ENCODE data around the gene MAPK6.

Gene MAPK6

DNA sequence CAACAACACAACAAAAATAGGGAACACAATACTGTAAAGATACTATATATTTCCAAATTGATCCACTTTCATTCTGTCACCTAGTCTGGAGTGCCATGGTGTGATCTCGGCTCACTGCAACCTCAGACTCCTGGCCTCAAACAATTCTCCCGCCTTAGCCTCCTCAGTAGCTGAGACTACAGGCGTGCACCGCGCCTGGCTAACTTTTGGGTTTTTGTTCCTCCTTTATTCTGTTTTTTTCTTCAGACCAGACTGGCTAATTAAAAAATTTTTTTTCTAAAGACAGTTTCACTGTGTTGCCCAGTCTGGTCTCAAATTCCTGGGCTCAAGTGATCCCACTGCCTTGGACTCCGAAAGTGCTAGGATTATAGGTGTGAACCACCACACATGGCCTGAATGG lies 88.2 kb downstream of the MAPK6 start:
- DNase-seq, result no peak

DNA sequence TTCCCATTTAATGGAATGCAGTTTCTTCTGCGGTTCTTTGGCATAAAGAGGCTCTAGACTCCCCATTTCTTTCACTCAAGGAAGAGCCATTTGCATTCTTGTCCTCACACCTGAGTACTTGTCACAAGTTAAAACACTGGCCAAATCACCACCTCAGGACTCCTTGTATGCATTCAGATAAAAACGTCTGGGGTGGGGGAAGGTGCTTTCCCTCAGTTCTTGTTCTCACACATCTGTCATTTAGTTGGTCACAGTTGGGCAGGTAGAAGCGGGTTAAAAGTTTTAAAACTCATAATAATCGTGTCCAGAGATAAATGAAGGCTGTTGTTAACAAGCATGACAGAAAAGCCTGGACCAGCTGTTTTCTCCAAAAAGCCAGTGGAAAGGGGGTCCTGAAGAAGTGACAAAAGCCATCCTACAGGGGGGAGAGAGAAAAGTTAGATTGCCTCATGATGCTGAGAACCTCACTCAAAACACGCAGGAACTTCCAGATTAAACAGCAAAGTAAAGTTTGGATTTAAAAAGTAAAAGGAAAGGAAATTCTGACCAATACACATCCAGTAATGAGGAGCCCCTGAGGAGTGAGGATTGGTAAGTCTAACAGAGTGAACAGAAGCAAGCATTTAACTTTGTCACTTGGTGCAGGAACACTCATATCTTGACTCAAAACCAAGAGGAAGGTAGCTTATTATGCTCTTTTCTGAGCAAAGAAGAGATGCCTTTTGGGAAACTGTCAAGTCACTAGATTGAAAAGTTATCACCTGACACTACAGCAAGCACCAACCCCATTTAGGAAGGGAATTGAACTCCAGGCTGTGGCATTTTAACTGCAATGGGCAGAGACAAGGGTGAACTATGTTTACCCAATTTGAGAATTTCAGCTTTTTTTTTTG lies 90.8 kb downstream of the MAPK6 start:
- DNase-seq, result no peak

DNA sequence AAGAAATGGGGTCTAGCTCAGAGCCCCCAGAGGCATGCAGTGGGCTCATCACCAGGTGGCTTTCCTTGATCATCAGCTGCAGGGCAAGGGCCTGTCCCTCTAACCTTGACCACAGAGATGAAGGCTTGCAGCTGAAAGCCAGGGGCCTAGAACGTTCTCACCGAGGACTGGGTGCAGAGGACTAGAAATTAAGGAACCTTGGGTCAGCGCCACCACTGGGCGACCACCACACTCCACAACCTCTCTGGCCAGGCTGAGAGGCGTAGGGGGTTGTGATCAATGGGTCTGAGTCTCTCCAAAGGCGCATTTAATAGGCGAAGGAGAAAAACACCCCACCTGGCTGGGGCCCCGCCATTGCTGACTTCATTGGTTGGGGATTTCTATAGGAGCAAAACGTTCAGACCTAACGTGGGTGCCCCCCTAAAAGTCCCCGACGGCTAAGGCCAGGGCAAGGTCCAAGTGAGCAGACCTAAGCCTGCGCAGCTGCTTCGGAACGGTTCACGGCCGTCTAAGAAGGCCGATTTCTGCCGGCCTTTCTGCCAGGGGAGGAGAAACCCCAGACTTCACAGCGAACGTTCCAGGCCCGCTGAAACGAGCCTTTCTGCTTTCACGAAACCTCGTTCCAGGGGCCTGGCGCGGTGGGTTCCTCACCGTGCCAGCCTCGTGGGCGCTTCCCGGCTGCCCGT lies 92.6 kb downstream of the MAPK6 start:
- no peak for DNase-seq

GRCh38 chr15:52112203-52112750 lies 93.3 kb downstream of the MAPK6 start:
- DNase-seq, result peak; percentile 30

DNA sequence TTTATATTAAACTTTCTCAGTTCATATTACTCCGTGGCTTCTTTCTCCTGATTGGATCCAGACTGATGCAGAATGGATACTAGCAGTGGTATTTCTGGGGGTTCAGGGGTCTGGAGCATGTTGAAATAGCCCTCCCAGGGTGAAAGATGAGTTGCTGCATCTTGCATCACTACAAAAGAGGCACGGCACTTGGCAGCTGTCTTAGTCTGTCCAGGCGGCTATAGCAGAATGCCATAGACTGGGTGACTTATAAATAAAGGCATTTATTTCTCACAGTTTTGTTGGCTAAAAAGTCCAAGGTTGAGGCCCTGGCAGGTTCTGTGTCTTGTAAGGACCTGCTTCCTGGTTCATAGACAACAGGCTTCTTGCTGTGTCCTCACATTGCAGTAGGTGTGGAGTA lies 94.2 kb downstream of the MAPK6 start:
- DNase-seq, result no peak

DNA sequence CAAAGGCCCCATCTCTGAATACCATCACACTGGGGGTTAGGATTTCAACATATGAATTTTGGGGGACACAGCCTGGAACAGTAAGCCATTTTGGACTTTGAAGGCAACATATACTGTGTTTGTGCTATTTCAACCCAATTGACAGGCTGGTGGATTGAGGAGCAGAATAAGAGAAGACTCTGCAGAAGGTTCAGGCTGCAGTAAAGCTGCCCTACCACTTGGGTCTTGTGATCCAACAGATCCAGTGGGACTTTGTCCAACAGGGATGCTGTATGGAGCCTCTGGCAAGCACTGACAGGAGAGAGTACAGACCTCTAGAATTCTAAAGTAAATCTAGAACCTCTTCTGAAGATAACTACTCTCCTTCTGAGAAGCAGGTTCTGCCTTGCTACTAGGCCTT lies 94.7 kb downstream of the MAPK6 start:
- DNase-seq, result no peak

GRCh38 chr15:52114261-52115055 lies 95.4 kb downstream of the MAPK6 start:
- no peak for DNase-seq

GRCh38 chr15:52115598-52116427 lies 96.8 kb downstream of the MAPK6 start:
- no peak for DNase-seq
